T47D (cell line): ENCODE results near the gene LRRC15.

ENCODE experiments used
- DNase-seq, 2 experiments: peaks; one replicate each; pipeline versions ENCODE4 v3.0.0 to v3.0.0-alpha.2; 2011 to 2012; ENCODE audit warnings: low read depth in 1 of 2, low spot score in 1 of 2
- JUND ChIP-seq: IDR thresholded peaks from 2 replicates; pipeline ENCODE4 v1.6.1; 2012; ENCODE audit warnings: low read depth
- in situ Hi-C: cut with HindIII; loops from 2 replicates; pipeline ENCODE4 v1.10.0; 2016; ENCODE audit warnings: low sequenced_read_pairs, low pct_unique_long_range_greater_than_20kb

Gene LRRC15

DNA sequence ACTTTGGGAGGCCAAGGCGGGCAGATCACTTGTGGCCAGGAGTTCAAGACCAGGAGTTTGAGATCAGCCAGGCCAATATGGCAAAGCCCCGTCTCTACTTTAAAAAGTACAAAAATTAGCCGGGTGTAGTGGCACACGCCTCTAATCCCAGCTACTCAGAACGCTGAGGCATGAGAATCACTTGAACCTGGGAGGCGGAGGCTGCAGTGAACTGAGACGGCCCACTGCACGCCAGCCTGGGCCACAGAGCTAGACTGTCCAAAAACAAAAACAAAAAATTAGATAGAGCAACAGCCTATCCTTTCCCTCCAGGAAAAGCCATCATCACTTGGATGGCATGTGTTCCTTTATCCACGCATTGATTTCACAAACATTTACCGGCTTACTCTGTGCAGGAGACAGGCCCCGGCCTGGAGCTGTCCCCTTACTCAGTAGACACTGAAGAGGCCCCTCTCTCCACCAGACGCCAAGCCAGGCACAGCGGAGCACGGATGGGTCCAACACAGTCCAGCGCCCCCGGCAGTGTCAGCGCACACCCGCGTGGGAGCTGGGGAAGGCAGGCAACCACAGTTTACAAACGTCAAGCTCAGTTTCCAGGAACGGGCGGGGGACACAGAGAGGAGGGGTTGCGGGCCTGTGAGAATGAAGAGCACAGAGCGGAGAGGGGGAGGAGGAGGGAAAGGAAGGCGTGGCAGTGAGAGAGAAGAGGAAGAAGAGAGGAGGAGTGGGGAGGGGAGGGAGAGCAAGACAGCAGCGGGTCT lies 26.4 kb upstream of the LRRC15 start:
- in situ Hi-C loops, result no loop called here
- DNase-seq, result no peak
- TF ChIP-seq JUND, result no peak

DNA sequence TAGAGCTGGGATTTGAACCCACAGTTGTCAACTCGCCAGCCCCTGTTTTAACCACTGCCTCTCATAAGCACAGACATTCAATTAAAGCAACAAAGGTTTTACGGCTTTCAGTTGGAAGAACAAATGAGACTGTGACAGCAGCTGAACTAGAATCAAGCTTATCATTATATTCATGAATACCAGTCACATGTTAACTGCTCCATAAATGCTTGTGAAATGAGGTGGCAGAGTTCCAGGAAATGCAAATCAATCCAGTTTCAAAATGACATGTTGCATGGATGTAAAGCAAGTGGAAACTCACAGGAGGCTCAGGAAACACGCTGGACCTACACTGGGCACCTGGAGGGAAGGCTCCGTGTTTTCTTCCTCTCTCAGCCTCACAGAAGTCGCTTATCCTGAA lies 25.7 kb upstream of the LRRC15 start:
- no peak for TF ChIP-seq JUND
- in situ Hi-C loops, result no loop called here
- DNase-seq, result peak in 1 of 2 experiments; percentile 44

DNA sequence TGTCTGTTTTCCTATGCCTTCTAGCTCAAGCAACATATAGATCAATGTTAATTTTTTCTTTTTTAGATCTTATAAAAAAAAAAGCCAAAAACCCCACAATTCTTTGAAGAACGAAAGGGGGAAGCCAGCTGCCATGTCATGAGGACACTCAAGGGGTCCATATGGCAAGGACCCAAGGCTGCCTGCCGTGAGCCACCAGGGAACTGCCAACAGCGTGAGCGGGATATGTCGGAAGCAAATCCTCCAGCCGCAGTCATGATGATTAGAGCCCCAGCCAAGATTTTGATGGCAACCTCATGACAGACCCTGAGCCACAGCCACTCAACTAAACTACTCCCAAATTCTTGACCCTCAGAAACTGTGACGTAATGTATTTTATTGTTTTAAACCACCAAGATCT lies 23.0 kb upstream of the LRRC15 start:
- no peak for DNase-seq
- in situ Hi-C loops, result no loop called here
- TF ChIP-seq JUND, result no peak

DNA sequence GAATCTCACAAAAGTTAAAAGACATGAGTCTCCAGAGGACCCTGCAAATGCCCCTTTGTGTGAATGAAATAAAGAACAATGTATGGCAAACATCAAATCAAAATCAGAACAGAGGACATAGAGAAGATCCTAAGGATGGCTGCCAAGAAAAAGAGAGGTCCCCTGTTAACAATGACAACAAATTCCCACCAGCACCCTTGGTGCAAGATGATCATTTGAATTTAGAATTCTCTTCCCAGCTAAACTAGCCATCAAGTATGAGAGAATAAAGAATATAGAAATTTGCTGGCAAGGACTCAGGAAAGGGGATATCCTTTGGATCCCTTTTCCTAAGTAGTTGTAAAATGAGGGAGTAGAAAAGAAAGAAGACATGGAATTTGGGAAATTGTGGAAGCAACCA lies 21.3 kb upstream of the LRRC15 start:
- in situ Hi-C loops, result no loop called here
- no peak for TF ChIP-seq JUND
- no peak for DNase-seq

DNA sequence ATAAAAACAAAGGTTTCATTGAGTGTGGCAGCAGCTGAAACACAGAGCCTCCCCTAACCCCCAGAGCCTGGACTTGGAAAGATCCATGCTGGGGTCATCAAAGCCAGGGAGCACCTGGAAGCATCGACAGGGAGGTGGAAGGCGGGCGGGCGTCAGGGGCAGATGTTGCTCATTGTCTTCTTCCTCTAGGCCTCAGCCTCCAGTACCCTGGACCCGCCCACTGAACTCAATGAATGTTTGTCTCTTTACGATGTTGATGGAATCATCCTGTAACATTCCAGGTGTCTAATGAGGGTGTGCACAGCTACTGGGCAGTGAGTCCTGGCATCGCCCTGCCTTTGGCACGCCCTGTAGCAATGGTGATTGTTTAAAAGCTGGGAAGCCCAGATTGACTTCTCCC lies 19.7 kb upstream of the LRRC15 start:
- DNase-seq, result no peak
- in situ Hi-C loops, result no loop called here
- no peak for TF ChIP-seq JUND

DNA sequence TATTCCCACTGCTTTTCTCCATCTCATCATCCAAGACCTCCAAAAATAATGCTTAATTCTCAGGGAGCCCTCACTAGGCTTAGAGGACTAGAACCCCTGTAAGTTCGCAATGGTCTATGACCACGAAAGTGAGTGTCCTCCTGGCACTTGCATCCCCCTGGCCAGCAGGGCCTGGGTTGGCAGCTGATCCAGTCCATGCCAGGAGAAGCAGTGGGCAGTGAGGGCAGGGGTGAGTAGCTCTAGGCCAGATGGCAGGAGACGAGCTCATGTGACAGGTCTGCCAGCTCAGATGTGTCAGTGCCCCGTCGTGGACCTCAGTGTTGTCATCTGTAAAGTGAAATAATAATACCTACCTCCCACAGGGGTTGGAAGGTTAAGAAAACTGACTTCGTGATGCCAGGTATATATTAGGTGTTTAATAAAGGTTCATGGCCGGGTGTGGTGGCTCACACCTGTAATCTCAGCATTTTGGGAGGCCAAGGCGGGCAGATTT lies 18.4 kb upstream of the LRRC15 start:
- DNase-seq, result no peak
- TF ChIP-seq JUND, result no peak
- in situ Hi-C loops, result no loop called here

DNA sequence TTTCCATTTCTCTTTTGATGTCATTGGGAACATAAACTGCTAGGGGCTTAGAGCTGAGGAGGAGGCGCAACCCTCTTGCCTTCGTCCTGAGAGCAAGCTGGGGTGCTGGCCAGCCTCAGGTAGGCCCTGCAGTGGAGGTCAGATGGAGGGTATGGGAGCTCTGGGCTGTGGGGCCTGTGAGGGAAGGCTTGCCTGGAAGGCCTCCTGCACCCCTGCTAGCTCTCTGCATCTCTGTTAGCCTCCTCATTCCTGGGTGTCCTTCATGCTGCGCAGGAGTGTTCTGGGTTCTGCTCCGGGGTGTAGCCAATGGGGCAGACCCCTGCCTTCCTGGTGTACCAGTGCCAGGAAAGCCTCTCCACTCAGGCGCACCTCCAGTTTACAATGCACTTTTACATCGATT lies 17.7 kb upstream of the LRRC15 start:
- in situ Hi-C loops, result no loop called here
- DNase-seq, result no peak
- no peak for TF ChIP-seq JUND

DNA sequence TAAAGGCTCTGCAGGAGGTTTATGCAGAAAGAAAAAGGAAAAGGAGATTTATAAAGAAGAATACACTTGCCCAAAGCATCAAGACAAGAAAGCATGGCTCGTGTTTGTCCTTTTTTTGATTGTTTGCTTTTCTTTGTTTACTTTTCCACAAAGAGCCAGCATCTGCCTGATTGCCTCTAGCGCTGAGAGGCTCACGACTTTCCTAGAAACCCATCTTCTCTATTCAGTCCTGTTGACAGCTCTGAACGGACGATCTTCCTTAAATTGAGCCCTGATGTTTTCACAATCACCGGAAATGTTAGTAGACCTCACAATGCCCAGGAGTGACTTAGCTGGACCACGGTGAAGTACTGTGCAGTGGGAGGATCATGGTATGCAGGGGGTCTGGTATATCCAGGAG lies 17.1 kb upstream of the LRRC15 start:
- TF ChIP-seq JUND, result no peak
- in situ Hi-C loops, result no loop called here
- peak in 1 of 2 experiments; percentile 77 for DNase-seq

DNA sequence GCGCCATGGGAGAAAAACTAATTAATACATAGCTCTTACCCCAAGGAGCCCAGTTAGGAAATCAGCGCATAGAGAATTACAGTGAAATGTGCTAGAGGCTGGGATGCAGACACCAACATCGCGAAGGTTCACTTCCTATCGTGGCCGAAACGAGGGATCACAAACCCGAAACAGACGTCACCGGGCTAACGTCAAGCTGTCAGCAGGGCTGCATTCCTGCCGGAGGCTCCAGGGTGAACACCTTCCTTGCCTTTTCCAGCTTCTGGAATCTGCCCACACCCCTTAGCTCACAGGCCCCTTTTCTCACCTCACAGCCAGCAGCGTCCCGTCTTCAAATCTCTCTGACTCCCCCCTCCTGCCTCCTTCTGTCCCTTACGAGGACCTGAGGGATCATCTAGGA lies 16.5 kb upstream of the LRRC15 start:
- peak; percentile 49 to 77 for DNase-seq
- in situ Hi-C loops, result no loop called here
- TF ChIP-seq JUND, result no peak

DNA sequence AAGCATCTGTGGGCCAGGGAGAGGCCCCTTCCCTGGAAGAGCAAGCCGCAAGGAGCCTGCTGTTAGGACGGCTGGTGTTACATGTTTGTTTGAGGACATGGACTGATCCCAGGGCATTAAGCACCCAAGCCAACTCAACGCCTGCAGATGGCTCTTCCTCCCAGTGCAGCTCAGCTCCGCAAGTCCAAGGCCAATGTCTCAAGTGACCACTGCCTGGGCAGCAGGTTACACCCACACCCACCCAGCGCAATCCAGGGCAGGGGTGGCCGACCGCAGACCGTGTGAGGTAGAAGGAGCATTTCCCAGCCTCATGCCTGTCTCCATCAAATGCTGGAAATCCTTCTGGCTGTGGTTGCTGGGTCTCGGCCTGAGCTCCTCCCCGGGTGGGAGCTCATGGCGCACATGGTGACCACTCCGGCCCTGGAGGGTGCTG lies 15.0 kb upstream of the LRRC15 start:
- in situ Hi-C loops, result no loop called here
- TF ChIP-seq JUND, result no peak
- DNase-seq, result no peak

DNA sequence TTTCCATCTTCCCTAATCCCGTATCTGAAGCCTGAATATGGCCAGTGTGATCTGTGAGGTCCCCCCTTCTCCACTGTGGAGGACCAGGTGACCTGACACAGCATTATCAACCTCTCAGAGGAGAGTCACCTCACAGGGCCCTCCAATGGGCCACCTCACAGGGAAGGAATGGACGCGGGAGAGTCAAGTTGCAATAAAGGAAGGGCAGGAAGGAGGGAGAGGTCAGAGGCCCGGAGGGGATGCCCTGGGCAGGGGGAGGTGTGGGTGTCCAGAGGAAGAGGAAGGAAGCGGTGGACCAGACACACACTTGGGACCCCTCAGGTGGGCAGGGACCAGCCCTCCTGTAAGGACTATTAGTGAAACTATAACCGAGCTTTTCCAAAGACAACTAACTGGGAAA lies 14.6 kb upstream of the LRRC15 start:
- no peak for DNase-seq
- in situ Hi-C loops, result no loop called here
- no peak for TF ChIP-seq JUND

DNA sequence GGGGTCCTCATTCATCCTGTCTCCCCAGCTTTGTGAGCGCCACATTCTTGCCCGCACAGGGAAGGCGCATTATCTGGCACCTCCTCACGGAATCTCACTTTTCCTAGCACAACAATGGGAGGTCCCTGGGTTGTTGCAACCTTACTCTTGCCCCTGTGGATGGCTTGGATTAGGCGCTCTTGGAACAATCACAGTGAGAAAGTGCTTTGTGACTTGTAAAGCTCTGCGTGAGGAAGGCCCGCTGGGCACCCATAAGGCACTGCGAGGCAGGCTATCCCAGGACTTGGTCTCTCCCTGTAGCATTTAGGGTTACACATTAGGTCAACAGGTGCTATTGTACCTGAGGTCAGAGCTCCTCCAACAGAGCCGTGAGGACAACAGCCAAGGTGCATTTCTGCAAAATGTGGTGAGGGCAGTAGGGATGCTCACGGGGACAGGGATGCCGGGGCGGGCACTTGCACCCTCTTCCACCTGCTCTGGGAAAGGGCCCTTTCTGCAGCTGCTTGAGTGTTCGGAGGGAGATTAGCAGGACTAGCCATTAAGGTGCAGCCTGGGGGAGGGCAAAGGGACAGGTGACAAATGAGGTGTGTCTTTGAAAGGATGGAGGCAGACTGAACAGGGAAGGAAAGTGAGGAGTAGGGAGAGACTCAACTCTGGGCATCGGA lies 13.9 kb upstream of the LRRC15 start:
- no peak for DNase-seq
- in situ Hi-C loops, result no loop called here
- TF ChIP-seq JUND, result no peak

DNA sequence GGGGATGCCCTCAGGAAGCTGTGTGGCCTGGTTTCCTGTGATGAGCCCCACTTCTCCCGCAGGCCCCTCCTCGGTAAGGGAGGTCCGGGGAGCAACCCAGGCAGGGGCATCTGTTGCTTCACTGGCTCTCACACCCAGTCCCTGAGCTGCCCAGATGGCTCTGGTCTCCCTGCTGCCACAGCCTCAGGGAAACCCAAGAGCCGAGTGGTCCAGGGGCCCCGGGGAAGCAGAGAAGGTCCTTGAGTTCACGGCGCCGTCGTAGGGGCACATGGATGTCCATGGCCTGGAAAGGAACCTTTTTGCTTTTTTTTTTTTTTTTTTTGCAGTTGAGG lies 13.3 kb upstream of the LRRC15 start:
- TF ChIP-seq JUND, result no peak
- no peak for DNase-seq
- in situ Hi-C loops, result no loop called here
